NB4 (cell line): Measurements from ENCODE around the gene TLR5.

Source experiments
- DNase-seq: peaks from one replicate; pipeline ENCODE4 v3.0.0; 2010; ENCODE audit warnings: low read depth
- H3K4me3 ChIP-seq: one replicate; pipeline ENCODE4 v1.5.1; 2011; ENCODE audit warnings: mild to moderate bottlenecking, low read depth, low read length, moderate library complexity
- MYC ChIP-seq: IDR thresholded peaks from 2 replicates; pipeline ENCODE4 v1.6.1; 2011; ENCODE audit warnings: low read depth, low read length
- POLR2A ChIP-seq: IDR thresholded peaks from 2 replicates; pipeline ENCODE4 v1.6.1; 2011; ENCODE audit warnings: mild to moderate bottlenecking; ENCODE audit not compliant: insufficient read length; ENCODE audit errors: extremely low read depth
- TF ChIP-seq, protein P1 (sequence below): IDR thresholded peaks from one replicate; pipeline ENCODE4 v1.5.1; 2012; ENCODE audit warnings: low read depth, low read length
- TF ChIP-seq, protein P2 (sequence below): IDR thresholded peaks from 2 replicates; pipeline ENCODE4 v1.6.1; 2011; ENCODE audit warnings: low read depth, low read length

The TLR5 gene

GRCh38 chr1:223155153-223155552, 12.1 kb upstream of the TLR5 start:
- no peak overlapping the region for H3K4me3 ChIP-seq
- TF ChIP-seq, protein P1, sequence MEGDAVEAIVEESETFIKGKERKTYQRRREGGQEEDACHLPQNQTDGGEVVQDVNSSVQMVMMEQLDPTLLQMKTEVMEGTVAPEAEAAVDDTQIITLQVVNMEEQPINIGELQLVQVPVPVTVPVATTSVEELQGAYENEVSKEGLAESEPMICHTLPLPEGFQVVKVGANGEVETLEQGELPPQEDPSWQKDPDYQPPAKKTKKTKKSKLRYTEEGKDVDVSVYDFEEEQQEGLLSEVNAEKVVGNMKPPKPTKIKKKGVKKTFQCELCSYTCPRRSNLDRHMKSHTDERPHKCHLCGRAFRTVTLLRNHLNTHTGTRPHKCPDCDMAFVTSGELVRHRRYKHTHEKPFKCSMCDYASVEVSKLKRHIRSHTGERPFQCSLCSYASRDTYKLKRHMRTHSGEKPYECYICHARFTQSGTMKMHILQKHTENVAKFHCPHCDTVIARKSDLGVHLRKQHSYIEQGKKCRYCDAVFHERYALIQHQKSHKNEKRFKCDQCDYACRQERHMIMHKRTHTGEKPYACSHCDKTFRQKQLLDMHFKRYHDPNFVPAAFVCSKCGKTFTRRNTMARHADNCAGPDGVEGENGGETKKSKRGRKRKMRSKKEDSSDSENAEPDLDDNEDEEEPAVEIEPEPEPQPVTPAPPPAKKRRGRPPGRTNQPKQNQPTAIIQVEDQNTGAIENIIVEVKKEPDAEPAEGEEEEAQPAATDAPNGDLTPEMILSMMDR: no peak
- TF ChIP-seq POLR2A: no peak
- TF ChIP-seq, protein P2, sequence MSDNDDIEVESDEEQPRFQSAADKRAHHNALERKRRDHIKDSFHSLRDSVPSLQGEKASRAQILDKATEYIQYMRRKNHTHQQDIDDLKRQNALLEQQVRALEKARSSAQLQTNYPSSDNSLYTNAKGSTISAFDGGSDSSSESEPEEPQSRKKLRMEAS: no peak
- TF ChIP-seq MYC: no peak
- DNase-seq: no peak

- no peak overlapping the region for H3K4me3 ChIP-seq
- TF ChIP-seq, protein P1: no peak
- TF ChIP-seq POLR2A (no peak), MYC (no peak)
- TF ChIP-seq, protein P2: peak; percentile 45
- peak; percentile 93 for DNase-seq
Measured at GRCh38 chr1:223153177-223154119, 10.4 kb upstream of the TLR5 start.

DNA sequence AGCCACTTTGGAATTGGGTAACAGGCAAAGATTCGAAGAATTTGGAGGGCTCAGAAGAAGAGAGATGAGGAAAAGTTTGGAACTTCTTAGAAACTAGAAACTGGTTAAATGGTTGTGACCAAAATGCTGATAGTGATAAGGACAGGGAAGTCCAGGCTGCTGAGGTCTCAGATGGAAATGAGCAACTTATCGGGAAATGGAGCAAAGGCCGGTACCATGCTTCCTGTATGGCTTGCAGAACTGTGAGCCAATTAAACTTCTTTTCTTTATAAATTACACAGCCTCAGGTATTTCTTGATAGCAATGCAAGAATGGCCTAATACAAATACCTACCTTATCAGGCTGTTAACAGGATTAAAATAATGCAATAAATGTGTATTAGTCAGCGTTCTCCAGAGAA, 9.4 kb upstream of the TLR5 start:
- no peak overlapping the region for H3K4me3 ChIP-seq
- TF ChIP-seq, protein P1: no peak
- TF ChIP-seq MYC (no peak), POLR2A (no peak)
- TF ChIP-seq, protein P2: no peak

GRCh38 chr1:223150443-223150842, 7.4 kb upstream of the TLR5 start:
- TF ChIP-seq POLR2A (no peak), MYC (no peak)
- TF ChIP-seq, protein P2: no peak
- TF ChIP-seq, protein P1: no peak
- no peak for DNase-seq
- no peak overlapping the region for H3K4me3 ChIP-seq

More for the DNA sequence above, 9.4 kb upstream of the TLR5 start:
- DNase-seq: no peak

DNA sequence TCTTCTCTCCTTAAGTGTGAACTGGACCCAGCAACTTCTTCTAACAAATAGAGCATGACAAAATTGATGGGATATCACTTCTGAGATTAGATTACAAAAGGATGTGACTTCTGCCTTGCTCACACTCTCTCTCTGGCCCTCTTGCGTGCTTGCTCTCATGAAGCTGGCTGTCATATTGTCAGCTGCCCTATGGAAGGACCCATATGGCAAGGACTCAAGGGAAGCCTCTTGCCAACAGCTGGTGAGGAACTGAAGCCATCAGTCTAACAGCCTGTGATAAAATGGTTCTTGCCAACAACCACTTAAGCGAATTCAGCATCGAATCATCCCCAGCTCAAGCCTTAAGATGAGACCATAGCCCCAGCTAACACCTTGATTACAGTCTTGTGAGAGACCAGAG, 4.8 kb upstream of the TLR5 start:
- no peak for DNase-seq
- TF ChIP-seq POLR2A (no peak), MYC (no peak)
- TF ChIP-seq, protein P2: no peak
- TF ChIP-seq, protein P1: no peak
- H3K4me3 ChIP-seq: no peak overlapping the region
